Fibroblast of the aortic adventitia (primary cell): Measurements from ENCODE around the gene SPDYE4. TPM values are rescaled to one million over a fixed set of nuclear protein-coding genes. Genes with fewer than 3 reads are reported as not detected.

ENCODE experiments used
- DNase-seq: peaks from one replicate; pipeline ENCODE4 v3.0.0-alpha.2; 2010; ENCODE audit warnings: low read depth
- H3K4me3 ChIP-seq: 2 replicates; pipeline ENCODE4 v1.5.1; 2011; ENCODE audit warnings: low read depth, mild to moderate bottlenecking, control low read depth, low read length, moderate library complexity
- CTCF ChIP-seq: IDR thresholded peaks from 2 replicates; pipeline ENCODE4 v1.5.1; 2011; ENCODE audit warnings: mild to moderate bottlenecking, low read length, control low read depth, inconsistent platforms; ENCODE audit not compliant: insufficient read depth
- total RNA-seq: library from RNA; depleted of rRNA; stranded (reverse); fragments of >200 nt; gene quantifications from 2 replicates; pipeline ENCODE4 v1.2.3, GENCODE V29; 2012; ENCODE audit warnings: low replicate concordance

Gene SPDYE4
- total RNA-seq, 1 donor: not detected

DNA sequence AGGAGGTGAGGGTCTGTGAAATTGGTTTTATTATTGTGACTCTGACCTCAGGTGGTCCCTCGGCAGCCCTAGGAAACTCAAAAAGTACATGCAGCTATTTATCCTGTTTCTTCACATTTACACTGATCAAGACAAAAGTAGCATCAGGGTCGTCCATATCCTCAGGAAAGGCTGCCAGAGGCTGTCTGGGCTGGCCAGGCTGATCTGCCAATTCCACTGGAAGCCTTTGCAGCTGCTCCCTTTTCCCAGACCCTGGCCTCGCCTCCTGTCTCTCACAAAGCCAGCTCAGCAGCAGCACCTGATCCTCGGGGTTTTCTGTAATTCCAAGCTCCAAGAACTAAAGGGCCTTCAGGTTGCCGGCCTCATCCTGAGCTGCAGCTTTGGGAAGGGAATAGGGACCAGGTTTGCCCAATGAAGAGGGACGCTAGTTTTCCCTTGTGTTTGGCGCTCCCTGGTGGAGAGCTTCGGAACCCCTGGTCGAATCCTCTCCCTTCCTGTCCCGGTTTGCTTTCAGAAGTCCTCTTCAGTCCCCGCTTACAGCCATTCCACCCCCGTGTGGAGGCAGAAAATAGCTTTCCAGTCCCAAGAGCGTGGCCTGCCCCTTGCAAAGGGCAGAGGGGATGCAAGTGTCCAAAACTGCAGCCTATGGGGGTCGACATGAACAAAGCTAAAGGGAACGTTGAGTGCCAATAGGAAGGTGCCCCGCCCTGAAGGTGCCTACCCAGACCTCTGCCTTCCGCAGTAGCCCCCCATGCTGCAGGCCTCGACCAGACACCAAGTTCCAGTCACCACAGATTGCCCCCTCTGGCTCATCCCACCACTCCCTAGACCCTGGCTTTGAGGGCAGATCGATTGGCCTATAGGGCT lies 27.4 kb upstream of the SPDYE4 start:
- TF ChIP-seq CTCF: peak; percentile 88
- H3K4me3 ChIP-seq: no peak overlapping the region
- peak; percentile 81 for DNase-seq

DNA sequence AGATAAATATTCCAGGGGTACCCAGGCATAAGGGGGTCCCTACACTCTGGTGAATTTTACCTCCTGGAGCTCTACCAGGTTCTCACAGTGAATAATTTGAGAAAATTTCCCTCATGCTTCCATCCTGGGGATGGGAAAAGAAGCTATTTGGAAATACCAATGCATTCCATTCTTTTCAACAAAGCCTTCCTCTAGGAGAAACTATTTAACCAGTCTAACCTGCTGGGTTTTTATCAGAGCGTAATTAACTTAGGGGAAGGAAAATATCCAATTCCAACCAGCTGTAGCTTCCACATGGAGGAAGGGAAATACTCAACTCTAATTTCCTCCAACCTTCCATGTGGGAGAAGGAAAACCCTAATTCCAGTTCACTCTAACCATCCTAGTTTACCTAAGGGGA lies 23.8 kb upstream of the SPDYE4 start:
- TF ChIP-seq CTCF: no peak
- H3K4me3 ChIP-seq: no peak overlapping the region
- DNase-seq: no peak

- no peak overlapping the region for H3K4me3 ChIP-seq
- DNase-seq: no peak
- TF ChIP-seq CTCF: no peak
Measured at GRCh38 chr17:8781776-8782175, 23.4 kb upstream of the SPDYE4 start.

GRCh38 chr17:8776881-8777280 lies 18.5 kb upstream of the SPDYE4 start:
- no peak overlapping the region for H3K4me3 ChIP-seq
- DNase-seq: no peak
- TF ChIP-seq CTCF: no peak

- DNase-seq: no peak
- no peak overlapping the region for H3K4me3 ChIP-seq
- no peak for TF ChIP-seq CTCF
Measured at GRCh38 chr17:8776248-8776647, 17.9 kb upstream of the SPDYE4 start.

- no peak overlapping the region for H3K4me3 ChIP-seq
- no peak for DNase-seq
- TF ChIP-seq CTCF: no peak
Measured at GRCh38 chr17:8766731-8767130, 8.4 kb upstream of the SPDYE4 start.
